SK-N-SH (cell line): ENCODE data around the gene ITGA5. TPM values are rescaled to one million over a fixed set of nuclear protein-coding genes. Genes with fewer than 3 reads are reported as not detected.

ENCODE experiments used
- CTCF ChIA-PET: fragments of 300-600, 350-600 bp; formaldehyde crosslinking; extraction: SDS; loops from one replicate; lab custom pipeline; 2021; lab: Yijun Ruan, JAX
- POLR2A ChIA-PET: fragments of 350-600 bp; sonication (Branson Sonifier 250); formaldehyde crosslinking; extraction: SDS; loops from one replicate; lab custom pipeline; 2020; ENCODE audit warnings: antibody characterized with exemption, inconsistent platforms; lab: Yijun Ruan, JAX
- DNase-seq: peaks from one replicate; pipeline ENCODE4 v3.0.0; 2012
- H2AFZ ChIP-seq: fragments of 200-600 bp; sonication (generic); 2 replicates; pipeline ENCODE4 v1.8.1; 2016; ENCODE audit warnings: antibody characterized with exemption, mild to moderate bottlenecking, low read depth
- H3F3A ChIP-seq: fragments of 200-600 bp; sonication (generic); replicated peaks from 2 replicates; pipeline ENCODE3; 2016; ENCODE audit warnings: antibody characterized with exemption, mild to moderate bottlenecking; ENCODE audit not compliant: insufficient read depth
- H3K27ac ChIP-seq, 2 experiments: fragments of 200-500 bp in 1 of 2; fragments of 200-600 bp in 1 of 2; sonication (Bioruptor generic) in 1 of 2; sonication (generic), shearing (Covaris generic) in 1 of 2; 2 replicates each; pipeline versions ENCODE4 v1.5.1 to v1.6.1; 2014 to 2016; ENCODE audit warnings: low read depth in 2 of 2, inconsistent platforms in 1 of 2, low read length in 1 of 2, mild to moderate bottlenecking in 1 of 2, mixed read lengths in 1 of 2
- H3K27me3 ChIP-seq: fragments of 200-600 bp; sonication (generic), shearing (Covaris generic); 2 replicates; pipeline ENCODE4 v1.6.1; 2016; ENCODE audit warnings: mixed run types; ENCODE audit not compliant: insufficient read depth
- H3K36me3 ChIP-seq, 2 experiments: fragments of 200-500 bp in 1 of 2; fragments of 200-600 bp in 1 of 2; sonication (Bioruptor generic) in 1 of 2; sonication (generic) in 1 of 2; replicated peaks in 1 of 2; 2 replicates each; pipeline versions ENCODE3 to v1.5.1; 2014 to 2016; ENCODE audit warnings: low read length in 1 of 2, mild to moderate bottlenecking in 1 of 2; ENCODE audit not compliant: insufficient read depth in 2 of 2, control insufficient read depth in 1 of 2
- H3K4me1 ChIP-seq, 2 experiments: fragments of 200-500 bp in 1 of 2; fragments of 200-600 bp in 1 of 2; sonication (Bioruptor generic) in 1 of 2; sonication (generic), shearing (Covaris generic) in 1 of 2; 2 replicates each; pipeline versions ENCODE4 v1.5.1 to v1.6.1; 2014 to 2016; ENCODE audit warnings: low read depth in 1 of 2, low read length in 1 of 2, mixed run types in 1 of 2; ENCODE audit not compliant: insufficient read depth in 2 of 2, control insufficient read depth in 1 of 2
- H3K4me2 ChIP-seq: fragments of 200-600 bp; sonication (generic), shearing (Covaris generic); 2 replicates; pipeline ENCODE4 v1.6.1; 2017; ENCODE audit warnings: mixed run types
- H3K4me3 ChIP-seq, 2 experiments: fragments of 200-500 bp in 1 of 2; fragments of 200-600 bp in 1 of 2; sonication (Bioruptor generic) in 1 of 2; sonication (generic), shearing (Covaris generic) in 1 of 2; 2 replicates each; pipeline versions ENCODE4 v1.5.1 to v1.8.1; 2014 to 2016; ENCODE audit warnings: low read depth in 2 of 2, inconsistent platforms in 1 of 2, low read length in 1 of 2, mild to moderate bottlenecking in 1 of 2, mixed read lengths in 1 of 2, moderate library complexity in 1 of 2
- H3K79me2 ChIP-seq: fragments of 200-600 bp; sonication (generic); 2 replicates; pipeline ENCODE4 v1.8.1; 2017; ENCODE audit warnings: mild to moderate bottlenecking; ENCODE audit not compliant: insufficient read depth
- H3K9ac ChIP-seq: fragments of 200-600 bp; sonication (generic); 2 replicates; pipeline ENCODE4 v1.6.1; 2017; ENCODE audit warnings: mixed run types
- H3K9me2 ChIP-seq: fragments of 200-600 bp; sonication (generic); 2 replicates; pipeline ENCODE4 v1.6.1; 2017; ENCODE audit warnings: mixed run types
- H3K9me3 ChIP-seq: fragments of 200-600 bp; sonication (generic); 2 replicates; pipeline ENCODE4 v1.6.1; 2017; ENCODE audit warnings: mixed run types, mild to moderate bottlenecking, moderate library complexity
- H4K20me1 ChIP-seq: fragments of 200-600 bp; sonication (generic); 2 replicates; pipeline ENCODE4 v1.6.1; 2017; ENCODE audit warnings: mild to moderate bottlenecking, mixed run types; ENCODE audit not compliant: insufficient read depth
- CTCF ChIP-seq: fragments of 200-600 bp; sonication (generic); IDR thresholded peaks from 2 replicates; pipeline ENCODE4 v1.6.1; 2017; ENCODE audit warnings: antibody characterized with exemption, mild to moderate bottlenecking, moderate library complexity
- ELF1 ChIP-seq: IDR thresholded peaks from 2 replicates; pipeline ENCODE4 v1.4.0; 2012
- EZH2phosphoT487 ChIP-seq: fragments of 200-600 bp; sonication (generic); IDR thresholded peaks from 2 replicates; pipeline ENCODE4 v1.6.1; 2017; ENCODE audit warnings: low read depth, mixed run types, mild to moderate bottlenecking, antibody characterized with exemption, moderate library complexity, borderline replicate concordance
- FOXJ3 ChIP-seq: sonication (generic); formaldehyde crosslinking; IDR thresholded peaks from 2 replicates; pipeline ENCODE4 v1.5.1; 2020; ENCODE audit warnings: mild to moderate bottlenecking, missing genetic modification reagents
- FOXM1 ChIP-seq: IDR thresholded peaks from 2 replicates; pipeline ENCODE4 v1.4.0; 2012; ENCODE audit warnings: low read depth, mild to moderate bottlenecking
- GABPA ChIP-seq: IDR thresholded peaks from 2 replicates; pipeline ENCODE4 v1.4.0; 2012; ENCODE audit warnings: low read depth, mild to moderate bottlenecking
- GATA2 ChIP-seq: sonication (generic); formaldehyde crosslinking; IDR thresholded peaks from 2 replicates; pipeline ENCODE4 v1.5.0; 2020; ENCODE audit warnings: mild to moderate bottlenecking, missing genetic modification reagents
- NRF1 ChIP-seq: IDR thresholded peaks from 2 replicates; pipeline ENCODE4 v1.6.1; 2012; ENCODE audit warnings: low read depth, mild to moderate bottlenecking, low read length
- PBX3 ChIP-seq: IDR thresholded peaks from 2 replicates; pipeline ENCODE4; 2012
- RAD21 ChIP-seq: IDR thresholded peaks from 2 replicates; pipeline ENCODE4 v1.6.1; 2012; ENCODE audit warnings: mild to moderate bottlenecking, low read length
- RCOR1 ChIP-seq: fragments of 150-350 bp; IDR thresholded peaks from 2 replicates; pipeline ENCODE4 v1.6.1; 2017; ENCODE audit warnings: antibody characterized with exemption, low read length
- REST ChIP-seq: IDR thresholded peaks from 2 replicates; pipeline ENCODE4 v1.6.1; 2012; ENCODE audit warnings: mild to moderate bottlenecking, low read depth, low read length, moderate library complexity
- RXRA ChIP-seq: IDR thresholded peaks from 2 replicates; pipeline ENCODE4 v1.4.0; 2012; ENCODE audit warnings: low read depth, mild to moderate bottlenecking, borderline replicate concordance
- TAF1 ChIP-seq: IDR thresholded peaks from 2 replicates; pipeline ENCODE4 v1.6.1; 2012; ENCODE audit warnings: low read depth, mild to moderate bottlenecking, low read length, moderate library complexity, borderline replicate concordance
- TCF12 ChIP-seq: IDR thresholded peaks from 2 replicates; pipeline ENCODE4 v1.4.0; 2012
- YY1 ChIP-seq: IDR thresholded peaks from 2 replicates; pipeline ENCODE4 v1.4.0; 2012; ENCODE audit warnings: low read depth, mild to moderate bottlenecking
- WGBS: methylation state at CpG from one replicate; pipeline ENCODE4 v1.1.6; 2017; ENCODE audit warnings: low lambda C conversion rate; 5-methylcytosine and 5-hydroxymethylcytosine counted together
- polyA plus RNA-seq, 3 experiments: library from polyadenylated mRNA; depleted of rRNA; stranded (reverse); fragments of >200 nt; gene quantifications; 2 replicates each; pipeline ENCODE4 v1.2.3, GENCODE V29; 2012
- TF ChIP-seq, protein P1 (sequence below): IDR thresholded peaks from 2 replicates; pipeline ENCODE4 v1.4.0; 2012; ENCODE audit warnings: low read depth, borderline replicate concordance
- TF ChIP-seq, protein P2 (sequence below): fragments of 150-350 bp; IDR thresholded peaks from 2 replicates; pipeline ENCODE4 v1.6.1; 2017; ENCODE audit warnings: antibody characterized with exemption, low read length, low read depth, borderline replicate concordance
- TF ChIP-seq, protein P3 (sequence below): IDR thresholded peaks from 2 replicates; pipeline ENCODE4 v1.4.0; 2012; ENCODE audit warnings: low read depth

Gene ITGA5
- polyA plus RNA-seq, 1 of the 3 experiments (the other 2 are of a cell fraction) = 52.5 TPM

DNA sequence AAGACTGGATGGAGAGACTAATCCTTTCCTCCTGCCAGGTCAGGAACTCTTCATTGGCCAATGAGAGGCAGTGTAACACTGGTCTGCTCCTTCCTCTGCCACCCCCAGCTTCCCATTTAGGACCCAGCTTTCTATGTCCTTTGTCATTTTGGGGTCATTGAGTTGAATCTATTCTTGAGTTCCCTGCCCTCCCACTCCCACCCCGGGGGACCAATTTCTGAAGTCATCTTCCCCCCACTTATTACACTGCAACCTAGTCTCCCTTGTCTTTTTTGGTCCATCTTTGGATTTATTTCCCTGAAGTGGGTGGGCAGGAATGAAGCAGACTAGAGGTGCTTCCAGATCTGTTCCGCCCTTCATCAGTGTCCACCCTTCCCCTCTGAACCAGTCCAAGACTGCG lies 7.6 kb upstream of the ITGA5 start (continued):
- TF ChIP-seq RXRA (no peak), TAF1 (no peak), REST (no peak)
- TF ChIP-seq, protein P1, sequence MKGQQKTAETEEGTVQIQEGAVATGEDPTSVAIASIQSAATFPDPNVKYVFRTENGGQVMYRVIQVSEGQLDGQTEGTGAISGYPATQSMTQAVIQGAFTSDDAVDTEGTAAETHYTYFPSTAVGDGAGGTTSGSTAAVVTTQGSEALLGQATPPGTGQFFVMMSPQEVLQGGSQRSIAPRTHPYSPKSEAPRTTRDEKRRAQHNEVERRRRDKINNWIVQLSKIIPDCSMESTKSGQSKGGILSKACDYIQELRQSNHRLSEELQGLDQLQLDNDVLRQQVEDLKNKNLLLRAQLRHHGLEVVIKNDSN = no peak

DNA sequence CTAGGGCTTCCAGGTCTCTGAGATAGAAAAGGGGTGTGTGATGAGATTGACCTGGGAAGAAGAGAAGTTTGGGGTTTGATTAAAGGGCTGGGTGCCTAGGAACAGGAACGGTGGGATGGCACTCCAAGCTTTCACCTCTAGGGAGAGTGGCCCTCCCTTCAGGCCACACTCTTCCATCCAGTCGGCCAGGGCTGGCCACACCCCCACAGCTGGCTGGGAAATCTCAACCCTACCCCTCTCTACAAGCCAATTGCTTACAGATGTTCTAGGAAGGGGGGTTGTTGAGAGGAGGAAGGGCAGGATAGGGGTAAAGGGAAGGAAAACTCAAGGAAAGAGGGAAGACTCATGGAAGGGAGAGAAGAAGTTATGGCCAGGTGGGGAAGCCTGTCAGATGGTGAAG lies 6.6 kb upstream of the ITGA5 start:
- H4K20me1 ChIP-seq = no peaks in the 10 kb centered on the region
- POLR2A ChIA-PET = no interaction called here
- WGBS = 15% methylated on average over 2 of the region's 2 CpGs

More for the DNA sequence above, 6.6 kb upstream of the ITGA5 start:
- DNase-seq = no peak
- Histone ChIP-seq H3F3A (no peaks in the 10 kb centered on the region), H3K79me2 (no peaks in the 10 kb centered on the region), H3K4me2 (no peak overlapping the region), H3K27ac (no peak overlapping the region), H3K9ac (no peak overlapping the region), H3K4me3 (no peak overlapping the region), H3K9me2 (no peaks in the 10 kb centered on the region), H3K9me3 (no peaks in the 10 kb centered on the region), H3K27me3 (no peaks in the 10 kb centered on the region), H2AFZ (no peak overlapping the region), H3K36me3 (no peaks in the 10 kb centered on the region), H3K4me1 (peaks cover 0 to 6% of the 10 kb centered on the region in 2 experiments; a peak in 2 of 4 replicates)
- TF ChIP-seq PBX3 (no peak), FOXM1 (no peak), GABPA (no peak), GATA2 (CRISPR knock-in tag) (no peak), RCOR1 (no peak), RAD21 (no peak), RXRA (no peak), FOXJ3 (CRISPR knock-in tag) (no peak), NRF1 (no peak), EZH2phosphoT487 (no peak), TCF12 (no peak), ELF1 (no peak), YY1 (no peak), CTCF (no peak)
- TF ChIP-seq, protein P2, sequence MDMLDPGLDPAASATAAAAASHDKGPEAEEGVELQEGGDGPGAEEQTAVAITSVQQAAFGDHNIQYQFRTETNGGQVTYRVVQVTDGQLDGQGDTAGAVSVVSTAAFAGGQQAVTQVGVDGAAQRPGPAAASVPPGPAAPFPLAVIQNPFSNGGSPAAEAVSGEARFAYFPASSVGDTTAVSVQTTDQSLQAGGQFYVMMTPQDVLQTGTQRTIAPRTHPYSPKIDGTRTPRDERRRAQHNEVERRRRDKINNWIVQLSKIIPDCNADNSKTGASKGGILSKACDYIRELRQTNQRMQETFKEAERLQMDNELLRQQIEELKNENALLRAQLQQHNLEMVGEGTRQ = no peak
- TF ChIP-seq, protein P1 = no peak
- TF ChIP-seq, protein P3, sequence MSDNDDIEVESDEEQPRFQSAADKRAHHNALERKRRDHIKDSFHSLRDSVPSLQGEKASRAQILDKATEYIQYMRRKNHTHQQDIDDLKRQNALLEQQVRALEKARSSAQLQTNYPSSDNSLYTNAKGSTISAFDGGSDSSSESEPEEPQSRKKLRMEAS = no peak
- CTCF ChIA-PET = interaction anchor here (0.7 to 13.7 kb wide), 3 partner anchors 13 to 27 kb away, joined by 3 to 127 read pairs (median 19); no protein-coding TSS in a partner anchor
